ENCODE data around the gene SHC4. TPM values are rescaled to one million over a fixed set of nuclear protein-coding genes. Genes with fewer than 3 reads are reported as not detected.

Gene SHC4
- total and polyA plus RNA-seq, 9 of the 15 experiments (the other 6 are each of a cell fraction or from before 2014, with no cell fraction given), result 0.43 to 1.2 (median 0.67) TPM

- H3K27me3 ChIP-seq (ENCODE audit: control insufficient read depth in 2 of 2, insufficient read depth in 2 of 2, low read length in 2 of 2), result no peaks in the 10 kb centered on the region
- 77% methylated on average over 16 of the region's 17 CpGs for WGBS (ENCODE audit: insufficient coverage, low coverage, missing lambda C conversion rate)
- H3K36me3 ChIP-seq (ENCODE audit: control insufficient read depth, insufficient read depth, low read length), result no peaks in the 10 kb centered on the region
- ChIA-PET POLR2A (interaction anchor here (1.0 to 1.7 kb wide), 3 partner anchors 8 to 145 kb away, joined by 3 to 9 read pairs (median 3); no protein-coding TSS in a partner anchor), CTCF (ENCODE audit: low intra/inter-chr PET ratio) (interaction anchor here (0.7 kb wide), 1 partner anchor 246 kb away, joined by 3 read pairs; no protein-coding TSS in a partner anchor)
- BruUV-seq (replicated peaks), result no TSS peak
- H3K9ac ChIP-seq (ENCODE audit: insufficient read depth in 1 of 2, low read depth in 2 of 2, low read length in 2 of 2), result peak overlapping the region; percentile 75 to 92
- H3K4me1 ChIP-seq (replicated peaks in 1 of 2; ENCODE audit: control insufficient read depth in 2 of 2, insufficient read depth in 2 of 2, low read length in 2 of 2), result peaks cover 12 to 18% of the 10 kb centered on the region in 2 experiments; a peak in 3 of 5 replicates
- intact Hi-C loops (cut with micrococcal nuclease) (no loop called here), in situ Hi-C loops (cut with MboI) (no loop called here)
- no peaks in the 10 kb centered on the region for H3K9me3 ChIP-seq (replicated peaks; ENCODE audit: control insufficient read depth, insufficient read depth, low read depth, low read length)
- ATAC-seq, result peak; percentile 24
- H2AFZ ChIP-seq (ENCODE audit: low read depth, low read length), result peak overlapping the region; percentile 100
- TF ChIP-seq, protein P1, sequence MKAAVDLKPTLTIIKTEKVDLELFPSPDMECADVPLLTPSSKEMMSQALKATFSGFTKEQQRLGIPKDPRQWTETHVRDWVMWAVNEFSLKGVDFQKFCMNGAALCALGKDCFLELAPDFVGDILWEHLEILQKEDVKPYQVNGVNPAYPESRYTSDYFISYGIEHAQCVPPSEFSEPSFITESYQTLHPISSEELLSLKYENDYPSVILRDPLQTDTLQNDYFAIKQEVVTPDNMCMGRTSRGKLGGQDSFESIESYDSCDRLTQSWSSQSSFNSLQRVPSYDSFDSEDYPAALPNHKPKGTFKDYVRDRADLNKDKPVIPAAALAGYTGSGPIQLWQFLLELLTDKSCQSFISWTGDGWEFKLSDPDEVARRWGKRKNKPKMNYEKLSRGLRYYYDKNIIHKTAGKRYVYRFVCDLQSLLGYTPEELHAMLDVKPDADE (conservative IDR thresholded peaks at IDR 0.05; ENCODE audit: control insufficient read depth, low read depth, low read length), result no peak
- TF ChIP-seq, protein P2, sequence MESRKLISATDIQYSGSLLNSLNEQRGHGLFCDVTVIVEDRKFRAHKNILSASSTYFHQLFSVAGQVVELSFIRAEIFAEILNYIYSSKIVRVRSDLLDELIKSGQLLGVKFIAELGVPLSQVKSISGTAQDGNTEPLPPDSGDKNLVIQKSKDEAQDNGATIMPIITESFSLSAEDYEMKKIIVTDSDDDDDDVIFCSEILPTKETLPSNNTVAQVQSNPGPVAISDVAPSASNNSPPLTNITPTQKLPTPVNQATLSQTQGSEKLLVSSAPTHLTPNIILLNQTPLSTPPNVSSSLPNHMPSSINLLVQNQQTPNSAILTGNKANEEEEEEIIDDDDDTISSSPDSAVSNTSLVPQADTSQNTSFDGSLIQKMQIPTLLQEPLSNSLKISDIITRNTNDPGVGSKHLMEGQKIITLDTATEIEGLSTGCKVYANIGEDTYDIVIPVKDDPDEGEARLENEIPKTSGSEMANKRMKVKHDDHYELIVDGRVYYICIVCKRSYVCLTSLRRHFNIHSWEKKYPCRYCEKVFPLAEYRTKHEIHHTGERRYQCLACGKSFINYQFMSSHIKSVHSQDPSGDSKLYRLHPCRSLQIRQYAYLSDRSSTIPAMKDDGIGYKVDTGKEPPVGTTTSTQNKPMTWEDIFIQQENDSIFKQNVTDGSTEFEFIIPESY (CRISPR knock-in tag; IDR thresholded peaks at IDR 0.05), result peak; percentile 92
- DNase-seq (ENCODE audit: extremely low read depth in 1 of 4, low spot score in 3 of 4), result peak in 1 of 4 experiments; percentile 20
- no peak overlapping the region for H3K27ac ChIP-seq (ENCODE audit: extremely low read depth, low read depth, low read length)
- peak overlapping the region; percentile 77 for H3K4me2 ChIP-seq (ENCODE audit: insufficient read depth, low read length)
- no peaks in the 10 kb centered on the region for H3K79me2 ChIP-seq (ENCODE audit: control insufficient read depth, insufficient read depth, low read length)
- FAIRE-seq, result no peak
- no peaks in the 10 kb centered on the region for H3K9me1 ChIP-seq (ENCODE audit: control insufficient read depth, insufficient read depth, low read length)
- no peak overlapping the region for H3K4me3 ChIP-seq
- H4K20me1 ChIP-seq (replicated peaks; ENCODE audit: control insufficient read depth, insufficient read depth, low read length), result no peaks in the 10 kb centered on the region
Observed at GRCh38 chr15:48976444-48977088, 12.8 kb upstream of the SHC4 start.

Data from K562 (cell line).